Osteoblast (primary cell): Measurements from ENCODE around the gene GSX1. TPM values are rescaled to one million over a fixed set of nuclear protein-coding genes. Genes with fewer than 3 reads are reported as not detected.
"Not testable (repeated sequence)": the region's sequence is repeated elsewhere in the genome, so short reads cannot be mapped to it uniquely, and the experiment has no call there.

ENCODE experiments used
- DNase-seq: peaks from one replicate; pipeline ENCODE4 v3.0.0; 2011; ENCODE audit warnings: low spot score, mixed read lengths; ENCODE audit not compliant: insufficient read length; ENCODE audit errors: missing footprints
- H2AFZ ChIP-seq: 2 replicates; pipeline ENCODE4 v1.6.0; 2011; ENCODE audit warnings: mild to moderate bottlenecking, low read length
- H3K27ac ChIP-seq: 2 replicates; pipeline ENCODE4 v1.5.1; 2011; ENCODE audit warnings: mild to moderate bottlenecking, low read depth, low read length, moderate library complexity
- H3K27me3 ChIP-seq: 2 replicates; pipeline ENCODE4 v1.6.0; 2012; ENCODE audit warnings: mild to moderate bottlenecking, control low read depth, inconsistent platforms, low read length, moderate library complexity; ENCODE audit not compliant: insufficient read depth
- H3K36me3 ChIP-seq: 2 replicates; pipeline ENCODE4 v1.5.1; 2011; ENCODE audit warnings: mild to moderate bottlenecking, low read length, control low read depth, moderate library complexity; ENCODE audit not compliant: insufficient read depth
- H3K4me1 ChIP-seq: 2 replicates; pipeline ENCODE4 v1.5.1; 2011; ENCODE audit warnings: mild to moderate bottlenecking, low read length, control low read depth, moderate library complexity; ENCODE audit not compliant: insufficient read depth
- H3K4me2 ChIP-seq: 2 replicates; pipeline ENCODE4 v1.6.0; 2011; ENCODE audit warnings: mild to moderate bottlenecking, low read length; ENCODE audit not compliant: insufficient read depth
- H3K4me3 ChIP-seq: fragments of 200-600 bp; sonication (generic); 3 replicates; pipeline ENCODE4 v1.5.1; 2012; ENCODE audit warnings: mild to moderate bottlenecking, low read length, inconsistent platforms; ENCODE audit not compliant: insufficient read depth
- H3K79me2 ChIP-seq: 2 replicates; pipeline ENCODE4 v1.6.0; 2012; ENCODE audit warnings: mild to moderate bottlenecking, low read length, control low read depth, inconsistent platforms; ENCODE audit not compliant: insufficient read depth
- H3K9me3 ChIP-seq: 2 replicates; pipeline ENCODE4 v1.5.1; 2011; ENCODE audit warnings: low read depth, low read length, control low read depth
- H4K20me1 ChIP-seq: 2 replicates; pipeline ENCODE4 v1.6.0; 2012; ENCODE audit warnings: mild to moderate bottlenecking, low read length, control low read depth; ENCODE audit not compliant: insufficient read depth
- total RNA-seq: library from RNA; depleted of rRNA; stranded (reverse); fragments of >200 nt; gene quantifications from 2 replicates; pipeline ENCODE4 v1.2.3, GENCODE V29; 2012
- TF ChIP-seq, protein P1 (sequence below): IDR thresholded peaks from 2 replicates; pipeline ENCODE4 v1.5.1; 2011; ENCODE audit warnings: mild to moderate bottlenecking, low read depth, low read length, moderate library complexity; ENCODE audit errors: extremely low read depth

The GSX1 gene
- not detected in 2 replicates for total RNA-seq

DNA sequence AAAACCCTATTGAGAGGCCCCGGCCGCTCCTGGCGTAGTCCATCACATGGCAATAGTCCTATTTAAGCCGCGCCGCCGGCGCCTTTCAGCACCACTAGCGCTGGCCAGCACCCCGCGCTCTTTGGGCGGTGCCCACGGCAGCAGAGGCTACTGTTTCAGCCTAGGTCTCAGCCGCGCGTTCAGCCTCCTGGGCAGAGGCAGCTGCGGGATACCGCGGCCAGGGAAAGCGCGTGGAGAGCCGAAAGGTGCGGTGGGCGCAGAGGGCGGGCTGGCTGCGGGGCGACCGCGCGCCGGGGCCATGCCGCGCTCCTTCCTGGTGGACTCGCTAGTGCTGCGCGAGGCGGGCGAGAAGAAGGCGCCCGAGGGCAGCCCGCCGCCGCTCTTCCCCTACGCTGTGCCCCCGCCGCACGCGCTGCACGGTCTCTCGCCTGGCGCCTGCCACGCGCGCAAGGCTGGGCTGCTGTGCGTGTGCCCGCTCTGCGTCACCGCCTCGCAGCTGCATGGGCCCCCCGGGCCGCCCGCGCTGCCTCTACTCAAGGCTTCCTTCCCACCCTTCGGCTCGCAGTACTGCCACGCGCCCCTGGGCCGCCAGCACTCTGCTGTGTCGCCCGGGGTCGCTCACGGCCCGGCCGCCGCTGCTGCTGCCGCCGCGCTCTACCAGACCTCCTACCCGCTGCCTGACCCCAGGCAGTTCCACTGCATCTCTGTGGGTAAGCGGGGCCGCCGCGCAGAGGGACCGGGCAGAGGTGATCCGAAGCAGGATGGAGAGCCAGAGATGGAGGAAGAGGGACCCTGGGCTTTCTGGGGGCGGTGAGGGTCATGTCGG, at the start of gene GSX1:
TSS of gene GSX1 (plus strand) at position 91 of the 826 bp plus-strand sequence. CDS start at position 299, 208 bp downstream.
- no peaks in the 10 kb centered on the region for H3K9me3 ChIP-seq
- peak within 1 kb of the TSS; percentile 45 for H3K4me3 ChIP-seq
- H3K79me2 ChIP-seq: no peaks in the 10 kb centered on the region
- no peaks in the 10 kb centered on the region for H3K36me3 ChIP-seq
- H3K4me2 ChIP-seq: peak within 1 kb of the TSS; percentile 20
- H4K20me1 ChIP-seq: no peaks in the 10 kb centered on the region
- TF ChIP-seq, protein P1, sequence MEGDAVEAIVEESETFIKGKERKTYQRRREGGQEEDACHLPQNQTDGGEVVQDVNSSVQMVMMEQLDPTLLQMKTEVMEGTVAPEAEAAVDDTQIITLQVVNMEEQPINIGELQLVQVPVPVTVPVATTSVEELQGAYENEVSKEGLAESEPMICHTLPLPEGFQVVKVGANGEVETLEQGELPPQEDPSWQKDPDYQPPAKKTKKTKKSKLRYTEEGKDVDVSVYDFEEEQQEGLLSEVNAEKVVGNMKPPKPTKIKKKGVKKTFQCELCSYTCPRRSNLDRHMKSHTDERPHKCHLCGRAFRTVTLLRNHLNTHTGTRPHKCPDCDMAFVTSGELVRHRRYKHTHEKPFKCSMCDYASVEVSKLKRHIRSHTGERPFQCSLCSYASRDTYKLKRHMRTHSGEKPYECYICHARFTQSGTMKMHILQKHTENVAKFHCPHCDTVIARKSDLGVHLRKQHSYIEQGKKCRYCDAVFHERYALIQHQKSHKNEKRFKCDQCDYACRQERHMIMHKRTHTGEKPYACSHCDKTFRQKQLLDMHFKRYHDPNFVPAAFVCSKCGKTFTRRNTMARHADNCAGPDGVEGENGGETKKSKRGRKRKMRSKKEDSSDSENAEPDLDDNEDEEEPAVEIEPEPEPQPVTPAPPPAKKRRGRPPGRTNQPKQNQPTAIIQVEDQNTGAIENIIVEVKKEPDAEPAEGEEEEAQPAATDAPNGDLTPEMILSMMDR: no peak
- no peaks in the 10 kb centered on the region for H3K4me1 ChIP-seq
- peak; percentile 97 for DNase-seq
- peaks cover 92% of the 10 kb centered on the region for H3K27me3 ChIP-seq
- H3K27ac ChIP-seq: no peak within 1 kb of the TSS
- H2AFZ ChIP-seq: no peak within 1 kb of the TSS

DNA sequence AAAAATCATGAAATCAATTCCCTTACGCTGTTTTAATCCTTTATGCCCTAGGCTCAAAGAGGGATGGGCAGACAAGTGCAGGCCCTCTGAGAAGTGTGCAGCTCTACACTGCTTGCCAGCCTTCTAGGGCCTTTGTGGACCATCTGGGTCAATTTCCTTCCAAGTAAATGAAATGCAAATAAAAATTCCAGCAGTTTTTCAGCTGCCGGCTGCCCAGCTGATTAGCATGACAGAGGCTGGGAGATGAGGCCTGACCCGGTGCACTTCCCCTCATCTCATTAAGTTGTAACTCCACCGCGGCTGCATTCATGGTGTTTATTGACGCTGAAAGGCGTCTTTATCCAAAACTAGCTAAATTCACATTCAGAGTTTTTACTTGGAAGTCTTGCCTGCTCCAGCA, 47.5 kb upstream of the GSX1 start:
- no peaks in the 10 kb centered on the region for H3K27me3 ChIP-seq
- no peak overlapping the region for H3K4me3 ChIP-seq
- TF ChIP-seq, protein P1: no peak

GRCh38 chr13:27745301-27745700, 47.0 kb upstream of the GSX1 start:
- Histone ChIP-seq H3K4me1 (no peaks in the 10 kb centered on the region), H3K79me2 (no peaks in the 10 kb centered on the region), H3K36me3 (no peaks in the 10 kb centered on the region), H3K4me2 (no peak overlapping the region), H3K27me3 (no peaks in the 10 kb centered on the region), H4K20me1 (no peaks in the 10 kb centered on the region), H3K27ac (no peak overlapping the region), H2AFZ (no peak overlapping the region), H3K4me3 (no peak overlapping the region), H3K9me3 (no peaks in the 10 kb centered on the region)
- TF ChIP-seq, protein P1: no peak
- no peak for DNase-seq

More for the DNA sequence above, 47.5 kb upstream of the GSX1 start:
- Histone ChIP-seq H3K4me1 (no peaks in the 10 kb centered on the region), H4K20me1 (no peaks in the 10 kb centered on the region), H3K4me2 (no peak overlapping the region), H3K9me3 (no peaks in the 10 kb centered on the region), H2AFZ (no peak overlapping the region), H3K79me2 (no peaks in the 10 kb centered on the region), H3K27ac (no peak overlapping the region), H3K36me3 (no peaks in the 10 kb centered on the region)
- no peak for DNase-seq

- DNase-seq: not testable (repeated sequence)
Observed at GRCh38 chr13:27748143-27748542, 44.1 kb upstream of the GSX1 start.

More at GRCh38 chr13:27748143-27748542, 44.1 kb upstream of the GSX1 start:
- not testable (repeated sequence) for H3K27me3 ChIP-seq, H2AFZ ChIP-seq, H3K4me2 ChIP-seq, H4K20me1 ChIP-seq, H3K9me3 ChIP-seq, H3K79me2 ChIP-seq, H3K27ac ChIP-seq, H3K4me3 ChIP-seq, H3K36me3 ChIP-seq, H3K4me1 ChIP-seq
